IMR-90 (cell line): ENCODE measurements around the gene POLR3B. TPM values are rescaled to one million over a fixed set of nuclear protein-coding genes. Genes with fewer than 3 reads are reported as not detected.

Experiments used
- ATAC-seq: fragments of 200-7000 bp; cut with Tn5 transposase; 2 replicates; pipeline ENCODE4 v1.9.1; 2020; ENCODE audit warnings: low read depth, mild to moderate bottlenecking, moderate library complexity
- BruUV-seq: library from RNA; stranded (reverse); fragments of 400-500 nt; replicated peaks from 2 replicates; lab custom pipeline; 2021; lab: Mats Ljungman, UMichigan
- CTCF ChIA-PET: fragments of 300-600 bp; formaldehyde crosslinking; extraction: SDS; loops from one replicate; lab custom pipeline; 2021; ENCODE audit warnings: antibody characterized with exemption; lab: Yijun Ruan, JAX
- POLR2A ChIA-PET: fragments of 300-600 bp; sonication (Branson Sonifier 250); formaldehyde crosslinking; loops from one replicate; lab custom pipeline; 2022; ENCODE audit warnings: antibody characterized with exemption; ENCODE audit not compliant: unreplicated experiment; lab: Charles Lee
- DNase-seq: peaks from one replicate; pipeline ENCODE4 v3.0.0; 2013
- H2AFZ ChIP-seq: replicated peaks from 2 replicates; pipeline ENCODE3; 2013; ENCODE audit warnings: low read length, mild to moderate bottlenecking; ENCODE audit not compliant: poor library complexity
- H2AK5ac ChIP-seq: 2 replicates; pipeline ENCODE4 v1.6.1; 2013; ENCODE audit warnings: low read depth, low read length, inconsistent platforms
- H2AK9ac ChIP-seq: replicated peaks from 2 replicates; pipeline ENCODE3; 2013; ENCODE audit warnings: mild to moderate bottlenecking, low read depth, low read length, moderate library complexity; ENCODE audit not compliant: poor library complexity
- H2BK120ac ChIP-seq: 2 replicates; pipeline ENCODE4 v1.6.1; 2013; ENCODE audit warnings: low read depth, low read length, inconsistent platforms
- H2BK15ac ChIP-seq: 3 replicates; pipeline ENCODE4 v1.6.1; 2013; ENCODE audit warnings: low read depth, low read length, inconsistent platforms
- H2BK20ac ChIP-seq: 2 replicates; pipeline ENCODE4 v1.6.1; 2013; ENCODE audit warnings: low read depth, mild to moderate bottlenecking, inconsistent platforms, low read length, moderate library complexity
- H2BK5ac ChIP-seq: 2 replicates; pipeline ENCODE4 v1.6.1; 2013; ENCODE audit warnings: mild to moderate bottlenecking, low read depth, low read length, inconsistent platforms; ENCODE audit not compliant: poor library complexity, severe bottlenecking
- H3K14ac ChIP-seq: replicated peaks from 2 replicates; pipeline ENCODE4 v1.6.1; 2013; ENCODE audit warnings: low read depth, low read length, inconsistent platforms
- H3K18ac ChIP-seq: 2 replicates; pipeline ENCODE4 v1.6.1; 2013; ENCODE audit warnings: low read depth, low read length, control low read depth
- H3K23ac ChIP-seq: 2 replicates; pipeline ENCODE4 v1.6.1; 2013; ENCODE audit warnings: low read depth, low read length, inconsistent platforms
- H3K27ac ChIP-seq: 2 replicates; pipeline ENCODE4 v1.5.1; 2013; ENCODE audit warnings: mild to moderate bottlenecking, control low read depth, low read length; ENCODE audit not compliant: insufficient read depth
- H3K27me3 ChIP-seq: 2 replicates; pipeline ENCODE4 v1.6.1; 2013; ENCODE audit warnings: low read length; ENCODE audit not compliant: control insufficient read depth, insufficient read depth
- H3K36me3 ChIP-seq: 2 replicates; pipeline ENCODE4 v1.6.1; 2013; ENCODE audit warnings: low read length, mixed read lengths; ENCODE audit not compliant: control insufficient read depth, insufficient read depth
- H3K4ac ChIP-seq: 2 replicates; pipeline ENCODE4 v1.6.1; 2013; ENCODE audit warnings: low read depth, low read length, inconsistent platforms
- H3K4me1 ChIP-seq: 2 replicates; pipeline ENCODE4 v1.6.1; 2013; ENCODE audit warnings: low read length, mixed read lengths; ENCODE audit not compliant: control insufficient read depth, insufficient read depth
- H3K4me2 ChIP-seq: 2 replicates; pipeline ENCODE4 v1.6.1; 2013; ENCODE audit warnings: low read depth, mild to moderate bottlenecking, control low read depth, low read length, moderate library complexity
- H3K4me3 ChIP-seq: 2 replicates; pipeline ENCODE4 v1.5.1; 2013; ENCODE audit warnings: low read depth, mild to moderate bottlenecking, control low read depth, low read length, moderate library complexity; ENCODE audit not compliant: insufficient read depth
- H3K56ac ChIP-seq: 2 replicates; pipeline ENCODE4 v1.6.1; 2013; ENCODE audit warnings: low read length, inconsistent platforms; ENCODE audit not compliant: insufficient read depth; ENCODE audit errors: extremely low read depth
- H3K79me1 ChIP-seq, 2 experiments: 2 replicates each; pipeline ENCODE4 v1.6.1; 2013; ENCODE audit warnings: low read length in 2 of 2, inconsistent platforms in 1 of 2, low read depth in 1 of 2
- H3K9ac ChIP-seq: 2 replicates; pipeline ENCODE4 v1.6.1; 2013; ENCODE audit warnings: low read depth, low read length, control low read depth
- H3K9me1 ChIP-seq: 2 replicates; pipeline ENCODE4 v1.6.1; 2013; ENCODE audit warnings: low read length, inconsistent platforms; ENCODE audit not compliant: insufficient read depth
- H3K9me3 ChIP-seq: 2 replicates; pipeline ENCODE4 v1.6.1; 2013; ENCODE audit warnings: low read length; ENCODE audit not compliant: control insufficient read depth, insufficient read depth
- H4K20me1 ChIP-seq: 2 replicates; pipeline ENCODE4 v1.6.1; 2013; ENCODE audit warnings: low read length, inconsistent platforms; ENCODE audit not compliant: insufficient read depth
- H4K5ac ChIP-seq: 2 replicates; pipeline ENCODE4 v1.6.1; 2013; ENCODE audit warnings: mild to moderate bottlenecking, low read depth, low read length, control low read depth
- H4K8ac ChIP-seq, 2 experiments: 2 replicates each; pipeline ENCODE4 v1.6.1; 2013; ENCODE audit warnings: low read depth in 2 of 2, low read length in 2 of 2, control low read depth in 1 of 2, inconsistent platforms in 1 of 2
- H4K91ac ChIP-seq: 2 replicates; pipeline ENCODE4 v1.6.1; 2013; ENCODE audit warnings: low read depth, low read length, inconsistent platforms; ENCODE audit not compliant: insufficient read depth
- CEBPB ChIP-seq: IDR thresholded peaks from 2 replicates; pipeline ENCODE4 v1.6.1; 2012; ENCODE audit warnings: low read depth, low read length, improper control_type of control experiment
- CTCF ChIP-seq: conservative IDR thresholded peaks from 2 replicates; pipeline ENCODE4 v1.5.1; 2012; ENCODE audit warnings: mild to moderate bottlenecking, low read depth, low read length, improper control_type of control experiment
- MAFK ChIP-seq: IDR thresholded peaks from 2 replicates; pipeline ENCODE4 v1.6.1; 2012; ENCODE audit warnings: low read depth, low read length, improper control_type of control experiment
- MXI1 ChIP-seq: IDR thresholded peaks from 2 replicates; pipeline ENCODE4 v1.6.1; 2012; ENCODE audit warnings: low read depth, mild to moderate bottlenecking, low read length, moderate library complexity, borderline replicate concordance
- POLR2A ChIP-seq: IDR thresholded peaks from 2 replicates; pipeline ENCODE4 v1.6.1; 2012; ENCODE audit warnings: mild to moderate bottlenecking, low read depth, low read length
- RCOR1 ChIP-seq: IDR thresholded peaks from 2 replicates; pipeline ENCODE4 v1.6.1; 2012; ENCODE audit warnings: mild to moderate bottlenecking, low read length, improper control_type of control experiment; ENCODE audit not compliant: insufficient replicate concordance
- SMC3 ChIP-seq: fragments of 150-350 bp; IDR thresholded peaks from 2 replicates; pipeline ENCODE4 v1.6.1; 2016; ENCODE audit warnings: low read depth, mild to moderate bottlenecking, antibody characterized with exemption, low read length, moderate library complexity
- USF2 ChIP-seq: fragments of 150-350 bp; IDR thresholded peaks from 2 replicates; pipeline ENCODE4 v1.6.1; 2017; ENCODE audit warnings: mild to moderate bottlenecking, antibody characterized with exemption, low read length, low read depth
- WGBS, 2 experiments: methylation state at CpG; one replicate each; pipeline versions ENCODE4 v1.1.5 to v1.1.7; 2013; ENCODE audit warnings: missing lambda C conversion rate in 2 of 2; ENCODE audit not compliant: insufficient read length in 1 of 2; ENCODE audit errors: extremely low coverage in 2 of 2; 5-methylcytosine and 5-hydroxymethylcytosine counted together
- dilution Hi-C: fragments of 300-500 bp; cut with HindIII; formaldehyde crosslinking; loops from one replicate; pipeline ENCODE4 v1.14.3; 2018; ENCODE audit warnings: low sequenced_read_pairs; ENCODE audit not compliant: unreplicated experiment
- in situ Hi-C: fragments of 300-500 bp; cut with MboI; formaldehyde crosslinking; loops from 3 replicates; pipeline ENCODE4 v1.14.3; 2019; ENCODE audit warnings: low sequenced_read_pairs, inconsistent platforms, mixed read lengths
- intact Hi-C: fragments of 100-400 bp; cut with micrococcal nuclease; formaldehyde crosslinking; loops from 2 replicates; pipeline ENCODE4 v1.10.0; 2022
- polyA plus RNA-seq, 3 experiments: library from polyadenylated mRNA; depleted of rRNA; stranded (reverse); fragments of >200 nt; gene quantifications; 2 replicates each; pipeline ENCODE4 v1.2.3, GENCODE V29; 2012; ENCODE audit warnings: low replicate concordance in 1 of 3
- total RNA-seq: library from RNA; depleted of rRNA; stranded (reverse); fragments of >200 nt; gene quantifications from 2 replicates; pipeline ENCODE4 v1.2.3, GENCODE V29; 2012

Gene POLR3B
- total and polyA plus RNA-seq, 2 of the 4 experiments (the other 2 are of a cell fraction): 6.9 to 15.4 TPM

DNA sequence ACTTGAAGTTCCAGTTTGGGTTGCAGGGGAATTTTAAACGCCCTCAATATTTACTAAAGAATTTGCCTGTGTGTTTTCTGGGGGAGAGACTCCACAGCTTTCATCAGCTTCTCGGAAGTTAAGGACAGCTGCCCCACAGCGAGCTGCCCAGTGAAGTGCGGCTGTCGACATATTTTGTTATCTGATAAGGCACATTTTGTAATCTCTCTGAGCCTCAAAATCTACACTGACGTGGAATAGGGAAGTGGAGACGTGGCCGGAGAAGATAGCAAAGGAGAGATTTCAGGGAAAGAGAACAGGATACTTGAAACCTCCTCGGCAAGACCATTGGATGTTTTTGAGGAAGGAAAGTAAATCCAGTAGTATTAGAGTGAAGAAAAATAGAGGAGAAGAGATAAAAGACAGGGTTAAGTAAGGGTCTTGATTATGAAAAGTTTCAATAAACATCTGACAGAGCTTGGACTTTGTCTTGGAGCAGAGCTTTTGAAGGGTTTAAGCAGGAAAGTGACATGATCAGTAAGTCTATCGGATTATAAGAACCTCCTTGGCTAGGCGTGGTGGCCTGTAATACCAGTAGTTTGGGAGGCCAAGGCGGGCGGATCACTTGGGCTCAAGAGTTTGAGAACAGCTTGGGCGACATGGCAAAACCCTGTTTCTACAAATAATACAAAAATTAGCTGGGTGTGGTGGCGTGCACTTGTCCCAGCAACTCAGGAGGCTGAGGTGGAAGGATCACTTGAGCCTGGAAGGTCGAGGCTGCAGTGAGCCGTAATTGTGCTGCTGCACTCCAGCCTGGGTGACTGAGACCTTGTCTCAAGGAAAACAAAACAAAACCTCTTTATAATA is 1.1 kb downstream of the POLR3B start:
- intact Hi-C loops: loop anchor here (10.0 kb wide), 3 partner anchors 416 to 934 kb away; partner anchors contain the start of gene RIC8B
- Histone ChIP-seq H3K18ac (peak overlapping the region; percentile 85), H3K4me3 (peak overlapping the region; percentile 71), H2BK120ac (peak overlapping the region; percentile 28; the same call in 1 of the 2 replicates), H3K79me1 (peaks cover 26 to 44% of the 10 kb centered on the region in 2 experiments), H3K27me3 (no peaks in the 10 kb centered on the region), H2AK5ac (peak overlapping the region; percentile 76), H2BK5ac (peak overlapping the region; percentile 68), H3K56ac (peak overlapping the region; percentile 62), H4K5ac (peak overlapping the region; percentile 92), H4K20me1 (no peaks in the 10 kb centered on the region), H3K27ac (peak overlapping the region; percentile 88), H2BK15ac (peak overlapping the region; percentile 44; the same call in 1 of the 3 replicates), H3K4ac (peak overlapping the region; percentile 87), H3K14ac (peak overlapping the region; percentile 93), H4K8ac (peak overlapping the region; percentile 66 to 94), H3K9me1 (peaks cover 4% of the 10 kb centered on the region; the same call in 1 of the 2 replicates), H3K4me2 (peak overlapping the region; percentile 87), H3K23ac (peak overlapping the region; percentile 82), H2AFZ (peak overlapping the region; percentile 100), H2AK9ac (peak overlapping the region; percentile 45), H3K4me1 (peaks cover 3% of the 10 kb centered on the region; the same call in 1 of the 2 replicates), H3K9ac (peak overlapping the region; percentile 82), H3K9me3 (no peaks in the 10 kb centered on the region), H4K91ac (peak overlapping the region; percentile 79), H3K36me3 (no peaks in the 10 kb centered on the region), H2BK20ac (no peak overlapping the region)
- dilution Hi-C loops: no loop called here
- ChIA-PET POLR2A (interaction anchor here (1.4 kb wide), 1 partner anchor 10 kb away, joined by 3 read pairs; no protein-coding TSS in a partner anchor), CTCF (interaction anchor here (0.9 to 2.4 kb wide), 6 partner anchors 10 to 561 kb away, joined by 3 to 12 read pairs (median 4); no protein-coding TSS in a partner anchor)
- DNase-seq (peak; percentile 82), ATAC-seq (peak; percentile 42)
- no peak for TF ChIP-seq CTCF
- TF ChIP-seq SMC3: no peak
- TF ChIP-seq MXI1: no peak
- TF ChIP-seq POLR2A: peak; percentile 54; the same call in 1 of the 2 replicates
- no peak for TF ChIP-seq USF2
- TF ChIP-seq CEBPB: peak; percentile 67
- no peak for TF ChIP-seq MAFK
- peak; percentile 32 for TF ChIP-seq RCOR1
- BruUV-seq: TSS peak; percentile 57
- in situ Hi-C loops: loop anchor here (25.0 kb wide), 1 partner anchor 946 kb away; no protein-coding TSS in a partner anchor
- WGBS, 2 experiments: 0% methylated on average over 1 of the region's 17 CpGs; no CpG with 5 or more reads in 1 of the 2 experiments
